GM12864 (cell line): Measurements from ENCODE around the gene ABHD14A.
A peak's percentile ranks its signal among the peaks of the same experiment; 100 is the strongest.

Experiments used
- DNase-seq: peaks from one replicate; pipeline ENCODE4 v3.0.0-alpha.2; 2011; ENCODE audit warnings: low read depth
- H3K4me3 ChIP-seq: 2 replicates; pipeline ENCODE4 v1.5.1; 2011; ENCODE audit warnings: mild to moderate bottlenecking, low read depth, low read length, control low read depth
- TF ChIP-seq, protein P1 (sequence below): IDR thresholded peaks from 2 replicates; pipeline ENCODE4 v1.5.1; 2011; ENCODE audit warnings: low read depth, mild to moderate bottlenecking, moderate library complexity, low read length, control low read depth, inconsistent platforms; ENCODE audit errors: missing control alignments

The ABHD14A gene

DNA sequence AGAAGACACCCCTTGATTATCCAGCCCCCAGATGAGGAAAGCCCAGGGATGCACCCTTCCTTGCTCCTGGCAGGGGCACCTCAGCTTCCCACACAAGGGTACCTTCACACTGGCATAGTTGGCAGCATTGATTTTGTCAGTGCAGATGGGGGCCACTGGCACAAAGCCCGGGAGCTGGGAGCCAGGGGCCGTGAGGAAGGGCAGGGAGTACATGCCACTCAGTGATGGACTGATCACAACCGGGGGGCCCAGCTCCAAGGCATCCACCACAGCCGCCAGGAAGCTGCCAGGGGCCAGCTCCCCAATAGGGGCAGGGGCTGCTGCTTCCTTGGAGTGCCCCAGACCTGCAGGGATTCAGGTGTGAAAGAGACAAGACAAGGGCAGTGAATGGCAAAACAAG, 5.0 kb upstream of the ABHD14A start:
- TF ChIP-seq, protein P1, sequence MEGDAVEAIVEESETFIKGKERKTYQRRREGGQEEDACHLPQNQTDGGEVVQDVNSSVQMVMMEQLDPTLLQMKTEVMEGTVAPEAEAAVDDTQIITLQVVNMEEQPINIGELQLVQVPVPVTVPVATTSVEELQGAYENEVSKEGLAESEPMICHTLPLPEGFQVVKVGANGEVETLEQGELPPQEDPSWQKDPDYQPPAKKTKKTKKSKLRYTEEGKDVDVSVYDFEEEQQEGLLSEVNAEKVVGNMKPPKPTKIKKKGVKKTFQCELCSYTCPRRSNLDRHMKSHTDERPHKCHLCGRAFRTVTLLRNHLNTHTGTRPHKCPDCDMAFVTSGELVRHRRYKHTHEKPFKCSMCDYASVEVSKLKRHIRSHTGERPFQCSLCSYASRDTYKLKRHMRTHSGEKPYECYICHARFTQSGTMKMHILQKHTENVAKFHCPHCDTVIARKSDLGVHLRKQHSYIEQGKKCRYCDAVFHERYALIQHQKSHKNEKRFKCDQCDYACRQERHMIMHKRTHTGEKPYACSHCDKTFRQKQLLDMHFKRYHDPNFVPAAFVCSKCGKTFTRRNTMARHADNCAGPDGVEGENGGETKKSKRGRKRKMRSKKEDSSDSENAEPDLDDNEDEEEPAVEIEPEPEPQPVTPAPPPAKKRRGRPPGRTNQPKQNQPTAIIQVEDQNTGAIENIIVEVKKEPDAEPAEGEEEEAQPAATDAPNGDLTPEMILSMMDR: no peak
- no peak overlapping the region for H3K4me3 ChIP-seq

GRCh38 chr3:51970606-51971300, 4.1 kb upstream of the ABHD14A start:
- TF ChIP-seq, protein P1: no peak
- H3K4me3 ChIP-seq: no peak overlapping the region
- DNase-seq: no peak

More for the DNA sequence above, 5.0 kb upstream of the ABHD14A start:
- DNase-seq: no peak

DNA sequence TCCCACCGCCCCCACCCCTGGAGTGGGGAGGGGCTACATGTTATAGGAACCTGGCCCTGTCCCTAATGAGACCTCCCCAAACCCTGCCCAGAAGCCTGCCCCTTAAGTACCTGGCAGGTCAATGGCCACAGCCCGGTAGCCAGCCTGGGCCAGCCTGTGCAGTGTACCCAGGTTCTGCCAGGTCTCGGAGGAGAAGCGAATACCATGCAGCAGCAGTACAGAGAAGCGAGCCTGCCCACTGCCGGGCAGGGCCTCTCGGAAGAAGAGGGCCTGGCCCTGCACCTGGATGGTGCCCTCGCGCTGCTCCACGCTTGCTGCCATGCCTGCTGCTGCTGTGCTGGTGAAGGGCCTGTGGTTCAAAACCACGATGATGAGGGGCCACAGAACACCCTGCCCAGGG, 3.5 kb upstream of the ABHD14A start:
- DNase-seq: no peak
- no peak overlapping the region for H3K4me3 ChIP-seq
- TF ChIP-seq, protein P1: no peak

GRCh38 chr3:51974277-51974962, 444 bp upstream of the ABHD14A start:
- DNase-seq: no peak
- TF ChIP-seq, protein P1: no peak
- peak overlapping the region; percentile 72 for H3K4me3 ChIP-seq

GRCh38 chr3:51975852-51976549, 1.1 kb downstream of the ABHD14A start:
- TF ChIP-seq, protein P1: peak; percentile 20
- peak overlapping the region; percentile 72; the same call in 1 of the 2 replicates for H3K4me3 ChIP-seq
- DNase-seq: no peak

GRCh38 chr3:51977446-51978142, 2.7 kb downstream of the ABHD14A start:
- DNase-seq: no peak
- TF ChIP-seq, protein P1: no peak
- no peak overlapping the region for H3K4me3 ChIP-seq
